H9 (cell line): Measurements from ENCODE around the gene SLCO2A1. TPM values are rescaled to one million over a fixed set of nuclear protein-coding genes. Genes with fewer than 3 reads are reported as not detected.

Source experiments
- DNase-seq: peaks from one replicate; pipeline ENCODE4 v3.0.0-alpha.2; 2017
- H2AFZ ChIP-seq: one replicate; pipeline ENCODE4 v1.6.1; 2013; ENCODE audit warnings: mild to moderate bottlenecking, low read length, control low read depth, moderate library complexity
- H2AK5ac ChIP-seq: 2 replicates; pipeline ENCODE4 v1.6.1; 2013; ENCODE audit warnings: low read length, control low read depth, mixed read lengths; ENCODE audit not compliant: insufficient read length
- H2BK120ac ChIP-seq: one replicate; pipeline ENCODE4 v1.6.1; 2013; ENCODE audit warnings: low read depth, mild to moderate bottlenecking, low read length, control low read depth, inconsistent platforms; ENCODE audit not compliant: poor library complexity, severe bottlenecking
- H2BK12ac ChIP-seq: 2 replicates; pipeline ENCODE4 v1.6.1; 2013; ENCODE audit warnings: low read length, control low read depth, mixed read lengths, low read depth; ENCODE audit not compliant: insufficient read length
- H2BK15ac ChIP-seq: 2 replicates; pipeline ENCODE4 v1.6.1; 2013; ENCODE audit warnings: low read depth, low read length, control low read depth
- H2BK20ac ChIP-seq: one replicate; pipeline ENCODE4 v1.6.1; 2013; ENCODE audit warnings: low read depth, mild to moderate bottlenecking, low read length, control low read depth, inconsistent platforms; ENCODE audit not compliant: poor library complexity, severe bottlenecking
- H2BK5ac ChIP-seq: 2 replicates; pipeline ENCODE4 v1.6.1; 2013; ENCODE audit warnings: low read length, control low read depth, mixed read lengths; ENCODE audit not compliant: insufficient read length
- H3K14ac ChIP-seq: 2 replicates; pipeline ENCODE4 v1.6.1; 2013; ENCODE audit warnings: low read length, control low read depth; ENCODE audit not compliant: insufficient read depth
- H3K18ac ChIP-seq: 2 replicates; pipeline ENCODE4 v1.6.1; 2013; ENCODE audit warnings: low read depth, mild to moderate bottlenecking, mixed read lengths, low read length, control low read depth; ENCODE audit not compliant: insufficient read length
- H3K23ac ChIP-seq: 2 replicates; pipeline ENCODE4 v1.6.1; 2013; ENCODE audit warnings: low read length, control low read depth, mixed read lengths, low read depth; ENCODE audit not compliant: insufficient read length
- H3K23me2 ChIP-seq: 2 replicates; pipeline ENCODE4 v1.6.1; 2013; ENCODE audit warnings: low read depth, mild to moderate bottlenecking, mixed read lengths, low read length, control low read depth; ENCODE audit not compliant: insufficient read length, poor library complexity, severe bottlenecking
- H3K27ac ChIP-seq: 2 replicates; pipeline ENCODE4 v1.5.1; 2013; ENCODE audit warnings: low read length, control low read depth, mixed read lengths, low read depth; ENCODE audit not compliant: insufficient read length
- H3K27me3 ChIP-seq: 2 replicates; pipeline ENCODE4 v1.6.1; 2013; ENCODE audit warnings: low read length, control low read depth, inconsistent platforms; ENCODE audit not compliant: insufficient read depth
- H3K4ac ChIP-seq: 2 replicates; pipeline ENCODE4 v1.6.1; 2013; ENCODE audit warnings: low read depth, mild to moderate bottlenecking, control low read depth, inconsistent platforms, low read length, moderate library complexity
- H3K4me1 ChIP-seq: 2 replicates; pipeline ENCODE4 v1.6.1; 2013; ENCODE audit warnings: low read length, control low read depth, inconsistent platforms; ENCODE audit not compliant: insufficient read depth
- H3K4me2 ChIP-seq: 2 replicates; pipeline ENCODE4 v1.6.1; 2013; ENCODE audit warnings: low read length, control low read depth, mixed read lengths; ENCODE audit not compliant: insufficient read length, insufficient read depth
- H3K56ac ChIP-seq: 2 replicates; pipeline ENCODE4 v1.6.1; 2013; ENCODE audit warnings: low read depth, mild to moderate bottlenecking, mixed read lengths, low read length, control low read depth; ENCODE audit not compliant: insufficient read length
- H3K79me1 ChIP-seq: 2 replicates; pipeline ENCODE4 v1.6.1; 2013; ENCODE audit warnings: low read depth, mild to moderate bottlenecking, moderate library complexity, low read length, control low read depth, inconsistent platforms; ENCODE audit not compliant: insufficient read depth, poor library complexity, severe bottlenecking
- H3K79me2 ChIP-seq: 2 replicates; pipeline ENCODE4 v1.6.1; 2013; ENCODE audit warnings: low read length, control low read depth, inconsistent platforms; ENCODE audit not compliant: insufficient read depth
- H3K9ac ChIP-seq: 2 replicates; pipeline ENCODE4 v1.6.1; 2013; ENCODE audit warnings: low read length, control low read depth, mixed read lengths; ENCODE audit not compliant: insufficient read length; ENCODE audit errors: extremely low read depth
- H3K9me3 ChIP-seq: one replicate; pipeline ENCODE4 v1.6.1; 2013; ENCODE audit warnings: low read depth, low read length, inconsistent platforms; ENCODE audit not compliant: control insufficient read depth
- H3T11ph ChIP-seq: one replicate; pipeline ENCODE4 v1.6.1; 2013; ENCODE audit warnings: mild to moderate bottlenecking, low read length, control low read depth, inconsistent platforms
- H4K20me1 ChIP-seq: one replicate; pipeline ENCODE4 v1.6.1; 2013; ENCODE audit not compliant: control insufficient read depth, insufficient read length, insufficient read depth
- H4K5ac ChIP-seq: 2 replicates; pipeline ENCODE4 v1.6.1; 2013; ENCODE audit warnings: low read depth, mild to moderate bottlenecking, mixed read lengths, low read length, control low read depth; ENCODE audit not compliant: insufficient read length
- H4K8ac ChIP-seq: replicated peaks from 2 replicates; pipeline ENCODE4 v1.6.1; 2013; ENCODE audit warnings: low read length, control low read depth, mixed read lengths, low read depth; ENCODE audit not compliant: insufficient read length
- H4K91ac ChIP-seq: 2 replicates; pipeline ENCODE4 v1.6.1; 2013; ENCODE audit warnings: low read depth, mild to moderate bottlenecking, moderate library complexity, mixed read lengths, low read length, control low read depth; ENCODE audit not compliant: insufficient read length
- H3K27ac Mint-ChIP-seq, 3 experiments: 2 replicates in 2 of 3; 3 replicates in 1 of 3; pipeline ENCODE4 v1.8.0; 2020 to 2021; ENCODE audit warnings: mixed read lengths in 3 of 3, mild to moderate bottlenecking in 1 of 3, moderate library complexity in 1 of 3
- H3K27me3 Mint-ChIP-seq: 2 replicates; pipeline ENCODE4 v1.8.0; 2021; ENCODE audit warnings: low read depth, mild to moderate bottlenecking, moderate library complexity, mixed read lengths
- H3K36me3 Mint-ChIP-seq, 3 experiments: 2 replicates in 2 of 3; 3 replicates in 1 of 3; pipeline ENCODE4 v1.8.0; 2020 to 2021; ENCODE audit warnings: low read depth in 3 of 3, mixed read lengths in 3 of 3; ENCODE audit not compliant: insufficient read depth in 1 of 3
- H3K4me1 Mint-ChIP-seq, 2 experiments: 2 replicates each; pipeline ENCODE4 v1.8.0; 2020; ENCODE audit warnings: mixed read lengths in 2 of 2
- H3K4me3 Mint-ChIP-seq, 2 experiments: 2 replicates in 1 of 2; 3 replicates in 1 of 2; pipeline ENCODE4 v1.8.0; 2020 to 2021; ENCODE audit warnings: mild to moderate bottlenecking in 2 of 2, mixed read lengths in 2 of 2, moderate library complexity in 1 of 2
- H3K9me3 Mint-ChIP-seq, 2 experiments: 2 replicates in 1 of 2; 3 replicates in 1 of 2; pipeline ENCODE4 v1.8.0; 2020; ENCODE audit warnings: mild to moderate bottlenecking in 2 of 2, mixed read lengths in 2 of 2, moderate library complexity in 1 of 2
- WGBS: extraction: QIAGEN DNeasy Blood & Tissue Kit; methylation state at CpG from one replicate; pipeline ENCODE4 v1.1.7; 2013; ENCODE audit warnings: missing lambda C conversion rate, low lambda C conversion rate, mixed read lengths; ENCODE audit not compliant: insufficient read length; ENCODE audit errors: extremely low coverage; 5-methylcytosine and 5-hydroxymethylcytosine counted together
- total RNA-seq: library from RNA; stranded (reverse); gene quantifications from 2 replicates; pipeline ENCODE4 v1.2.1, GENCODE V29; 2021
- TF ChIP-seq, protein P1 (sequence below): fragments of 200-600 bp; sonication (generic); conservative IDR thresholded peaks from 3 replicates; pipeline ENCODE4 v1.8.0; 2021; ENCODE audit warnings: antibody characterized with exemption, mild to moderate bottlenecking

Gene SLCO2A1
- total RNA-seq, 1 experiment from 2014 or later, result 0.98 TPM

DNA sequence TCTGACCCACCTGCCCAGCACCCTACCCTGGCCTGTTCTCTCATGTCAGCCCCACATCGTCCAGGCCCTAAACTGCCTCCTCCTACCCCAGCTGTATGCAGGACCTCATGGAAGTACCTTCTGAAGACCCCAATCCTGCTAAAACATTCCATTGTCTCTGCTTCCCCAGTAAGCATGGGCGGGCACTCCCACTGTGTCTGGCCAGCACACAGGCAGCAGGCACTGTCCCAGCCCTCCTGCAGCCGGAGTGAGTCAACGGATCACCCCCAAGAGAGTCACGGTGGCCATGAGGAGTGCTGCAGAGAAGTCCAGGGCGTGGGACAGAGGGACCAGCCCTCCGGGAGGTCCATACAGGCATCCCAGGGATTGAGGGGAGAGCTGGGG, 36.4 kb upstream of the SLCO2A1 start:
- Mint-ChIP-seq H3K9me3 (peaks cover 0 to 7% of the 10 kb centered on the region in 2 experiments; a peak in 1 of 5 replicates), H3K27ac (0 out of 7 replicates have a peak overlapping the region, but pooled peaks of 1 of the 3 experiments have one; percentile 31), H3K27me3 (peaks cover 11% of the 10 kb centered on the region), H3K4me1 (peaks cover 0 to 9% of the 10 kb centered on the region in 2 experiments; a peak in 3 of 4 replicates), H3K4me3 (no peak overlapping the region), H3K36me3 (no peaks in the 10 kb centered on the region)
- no peaks in the 10 kb centered on the region for H4K20me1 ChIP-seq
- H3K9ac ChIP-seq, result no peak overlapping the region
- WGBS, result no CpG with 5 or more reads among the region's 7 CpGs
- TF ChIP-seq, protein P1, sequence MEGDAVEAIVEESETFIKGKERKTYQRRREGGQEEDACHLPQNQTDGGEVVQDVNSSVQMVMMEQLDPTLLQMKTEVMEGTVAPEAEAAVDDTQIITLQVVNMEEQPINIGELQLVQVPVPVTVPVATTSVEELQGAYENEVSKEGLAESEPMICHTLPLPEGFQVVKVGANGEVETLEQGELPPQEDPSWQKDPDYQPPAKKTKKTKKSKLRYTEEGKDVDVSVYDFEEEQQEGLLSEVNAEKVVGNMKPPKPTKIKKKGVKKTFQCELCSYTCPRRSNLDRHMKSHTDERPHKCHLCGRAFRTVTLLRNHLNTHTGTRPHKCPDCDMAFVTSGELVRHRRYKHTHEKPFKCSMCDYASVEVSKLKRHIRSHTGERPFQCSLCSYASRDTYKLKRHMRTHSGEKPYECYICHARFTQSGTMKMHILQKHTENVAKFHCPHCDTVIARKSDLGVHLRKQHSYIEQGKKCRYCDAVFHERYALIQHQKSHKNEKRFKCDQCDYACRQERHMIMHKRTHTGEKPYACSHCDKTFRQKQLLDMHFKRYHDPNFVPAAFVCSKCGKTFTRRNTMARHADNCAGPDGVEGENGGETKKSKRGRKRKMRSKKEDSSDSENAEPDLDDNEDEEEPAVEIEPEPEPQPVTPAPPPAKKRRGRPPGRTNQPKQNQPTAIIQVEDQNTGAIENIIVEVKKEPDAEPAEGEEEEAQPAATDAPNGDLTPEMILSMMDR, result no peak
- no peaks in the 10 kb centered on the region for H3K9me3 ChIP-seq
- no peak overlapping the region for H4K5ac ChIP-seq
- H2BK12ac ChIP-seq, result no peak overlapping the region
- H3K79me1 ChIP-seq, result no peaks in the 10 kb centered on the region
- H3K18ac ChIP-seq, result no peak overlapping the region
- no peaks in the 10 kb centered on the region; the same call in 1 of the 2 replicates for H3K27me3 ChIP-seq
- no peak overlapping the region for H3T11ph ChIP-seq
- H3K14ac ChIP-seq, result 0 out of 2 replicates have a peak overlapping the region, but pooled peaks have one; percentile 25
- H2BK20ac ChIP-seq, result no peak overlapping the region
- H2BK5ac ChIP-seq, result no peak overlapping the region
- no peak overlapping the region for H2BK15ac ChIP-seq
- no peak overlapping the region for H2AFZ ChIP-seq
- no peak overlapping the region for H3K27ac ChIP-seq
- H4K91ac ChIP-seq, result no peak overlapping the region
- H3K4me2 ChIP-seq, result no peak overlapping the region
- no peak overlapping the region for H2BK120ac ChIP-seq
- H3K56ac ChIP-seq, result no peak overlapping the region
- H3K4me1 ChIP-seq, result no peaks in the 10 kb centered on the region
- H4K8ac ChIP-seq, result no peak overlapping the region
- H3K23me2 ChIP-seq, result no peaks in the 10 kb centered on the region
- H3K23ac ChIP-seq, result no peak overlapping the region
- no peaks in the 10 kb centered on the region for H3K79me2 ChIP-seq
- no peak for DNase-seq
- no peak overlapping the region for H3K4ac ChIP-seq
- H2AK5ac ChIP-seq, result no peak overlapping the region
